HepG2 (cell line): ENCODE data around the gene VAMP5. TPM values are rescaled to one million over a fixed set of nuclear protein-coding genes. Genes with fewer than 3 reads are reported as not detected.
A peak's percentile ranks its signal among the peaks of the same experiment; 100 is the strongest.

ENCODE experiments used
- ATF7 ChIP-seq, 2 experiments: fragments of 450-650 bp in 1 of 2; sonication (generic) in 1 of 2; formaldehyde crosslinking in 1 of 2; IDR thresholded peaks; 2 replicates each; pipeline versions ENCODE4 v1.4.0 to v1.6.1; 2016 to 2020; ENCODE audit warnings: antibody characterized with exemption in 1 of 2, mild to moderate bottlenecking in 1 of 2, missing genetic modification reagents in 1 of 2
- BRCA1 ChIP-seq: sonication (generic); formaldehyde crosslinking; IDR thresholded peaks from 2 replicates; pipeline ENCODE4 v1.4.0; 2020; ENCODE audit warnings: missing genetic modification reagents
- CBX5 ChIP-seq: sonication (generic); formaldehyde crosslinking; IDR thresholded peaks from 2 replicates; pipeline ENCODE4 v1.4.0; 2020; ENCODE audit warnings: missing genetic modification reagents, borderline replicate concordance
- CENPT ChIP-seq: sonication (generic); formaldehyde crosslinking; IDR thresholded peaks from 2 replicates; pipeline ENCODE4 v1.8.0; 2022; ENCODE audit warnings: low read depth, mild to moderate bottlenecking, moderate library complexity, missing genetic modification reagents
- GATA4 ChIP-seq: sonication (generic); IDR thresholded peaks from 2 replicates; pipeline ENCODE4 v1.6.1; 2016; ENCODE audit warnings: antibody characterized with exemption, low read depth, borderline replicate concordance
- GATAD2A ChIP-seq: IDR thresholded peaks from 2 replicates; pipeline ENCODE4 v1.6.1; 2016
- HDAC2 ChIP-seq: sonication (generic); formaldehyde crosslinking; IDR thresholded peaks from 2 replicates; pipeline ENCODE4 v1.4.0; 2020; ENCODE audit warnings: missing genetic modification reagents
- HNRNPH1 ChIP-seq: fragments of 200-400 bp; formaldehyde crosslinking; optimal IDR thresholded peaks from 2 replicates; pipeline ENCODE3; 2017; ENCODE audit warnings: mild to moderate bottlenecking, low read depth, low read length
- SRY ChIP-seq: sonication (generic); formaldehyde crosslinking; IDR thresholded peaks from 2 replicates; pipeline ENCODE4 v1.8.0; 2022; ENCODE audit warnings: mild to moderate bottlenecking, missing genetic modification reagents
- TFE3 ChIP-seq: IDR thresholded peaks from 2 replicates; pipeline ENCODE4 v1.6.1; 2016
- ZBTB40 ChIP-seq, 2 experiments: fragments of 450-650 bp in 1 of 2; sonication (generic) in 1 of 2; formaldehyde crosslinking in 1 of 2; IDR thresholded peaks; 2 replicates each; pipeline versions ENCODE4 v1.6.1 to v1.8.0; 2016 to 2022; ENCODE audit warnings: antibody characterized with exemption in 1 of 2, mild to moderate bottlenecking in 1 of 2, missing genetic modification reagents in 1 of 2
- ZNF354B ChIP-seq: sonication (generic); formaldehyde crosslinking; IDR thresholded peaks from 2 replicates; pipeline ENCODE4 v1.8.0; 2022; ENCODE audit warnings: mild to moderate bottlenecking, missing genetic modification reagents
- ZNF770 ChIP-seq: sonication (generic); formaldehyde crosslinking; IDR thresholded peaks from 2 replicates; pipeline ENCODE4 v1.5.0; 2020; ENCODE audit warnings: mild to moderate bottlenecking, missing genetic modification reagents
- ZNF883 ChIP-seq: sonication (generic); formaldehyde crosslinking; IDR thresholded peaks from 2 replicates; pipeline ENCODE4 v1.5.1; 2020; ENCODE audit warnings: mild to moderate bottlenecking, missing genetic modification reagents; ENCODE audit errors: not compliant biosample characterization
- polyA plus RNA-seq, 8 experiments: library from polyadenylated mRNA; depleted of rRNA in 3 of 8; stranded (reverse) in 7 of 8; unstranded in 1 of 8; fragments of >200 nt; fragmentation: Illumina TruSeq in 4 of 8; extraction: Trizol in 4 of 8; gene quantifications; 2 replicates each; pipeline versions ENCODE4 v1.2.1 to v1.2.3, GENCODE V29; 2011 to 2016; ENCODE audit warnings: low read depth in 4 of 8, missing spikeins in 1 of 8, mixed read lengths in 1 of 8; ENCODE audit not compliant: insufficient read depth in 1 of 8
- total RNA-seq, 5 experiments: library from RNA; depleted of rRNA; stranded (reverse); fragments of >200 nt; fragmentation: Illumina TruSeq; extraction: Trizol; gene quantifications; 2 replicates each; pipeline ENCODE4 v1.2.3, GENCODE V29; 2016; ENCODE audit warnings: low read depth in 1 of 5

VAMP5 gene
- total and polyA plus RNA-seq, 2 of the 13 experiments (the other 11 are each of a cell fraction or from before 2014, with no cell fraction given): 7.2 to 56.7 TPM

GRCh38 chr2:85584354-85584856, at the start of gene VAMP5 (continued):
- TF ChIP-seq ZBTB40 (IDR thresholded peaks at IDR 0.05) (no peak), ZBTB40 (CRISPR knock-in tag; IDR thresholded peaks at IDR 0.05) (peak; percentile 63), BRCA1 (no peak), GATAD2A (CRISPR knock-in tag) (peak; percentile 68; the same call in 1 of the 2 replicates), CENPT (no peak; the same call in 1 of the 2 replicates), SRY (CRISPR knock-in tag) (peak; percentile 77), CBX5 (CRISPR knock-in tag) (peak; percentile 36; the same call in 1 of the 2 replicates), TFE3 (CRISPR knock-in tag) (peak; percentile 40; the same call in 1 of the 2 replicates), HDAC2 (CRISPR knock-in tag) (peak; percentile 49; the same call in 1 of the 2 replicates), GATA4 (peak; percentile 61; the same call in 1 of the 2 replicates), HNRNPH1 (no peak), ZNF883 (peak; percentile 69), ATF7 (IDR thresholded peaks at IDR 0.05) (no peak), ATF7 (CRISPR knock-in tag; IDR thresholded peaks at IDR 0.05) (no peak; the same call in 1 of the 2 replicates), ZNF770 (CRISPR knock-in tag) (peak; percentile 59), ZNF354B (CRISPR knock-in tag) (peak; percentile 60; the same call in 1 of the 2 replicates)
